NCI-H748 treated with DMSO at 0.1 percent for 48 hours (cell line): Measurements from ENCODE around the gene NR1I3.

ENCODE experiments used
- DNase-seq: peaks from one replicate; lab custom pipeline; 2025; lab: John Stamatoyannopoulos, UW

Gene NR1I3

DNA sequence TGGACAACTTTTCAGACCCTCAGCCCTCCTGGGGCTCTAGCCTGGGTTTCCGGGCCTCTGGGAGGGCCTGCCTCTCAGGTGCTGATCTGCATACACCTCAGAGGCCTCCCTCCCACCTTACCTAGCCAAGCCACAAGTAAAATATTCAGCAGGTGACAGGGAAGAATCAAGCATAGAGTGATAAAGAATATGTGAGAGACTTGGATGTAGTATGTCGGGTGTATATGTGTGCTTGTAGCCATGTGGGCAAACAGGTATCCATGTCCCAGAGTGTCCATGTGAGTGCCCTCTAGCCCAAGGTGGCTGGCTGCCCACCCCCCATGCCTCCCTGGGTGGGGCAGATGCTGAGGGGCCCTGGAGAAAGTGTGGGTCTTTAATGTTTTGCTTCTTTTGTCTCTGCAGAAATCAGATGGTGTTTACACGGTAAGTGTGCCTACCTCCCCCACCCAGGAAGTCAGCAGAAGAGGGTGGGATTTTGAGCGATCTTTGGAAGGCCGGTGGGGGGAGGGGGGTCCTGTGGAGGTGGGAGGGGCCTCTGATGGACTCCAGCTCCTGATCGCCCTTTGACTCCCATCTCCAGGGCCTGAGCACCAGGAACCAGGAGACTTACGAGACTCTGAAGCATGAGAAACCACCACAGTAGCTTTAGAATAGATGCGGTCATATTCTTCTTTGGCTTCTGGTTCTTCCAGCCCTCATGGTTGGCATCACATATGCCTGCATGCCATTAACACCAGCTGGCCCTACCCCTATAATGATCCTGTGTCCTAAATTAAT, 19.5 kb downstream of the NR1I3 start:
- no peak for DNase-seq

DNA sequence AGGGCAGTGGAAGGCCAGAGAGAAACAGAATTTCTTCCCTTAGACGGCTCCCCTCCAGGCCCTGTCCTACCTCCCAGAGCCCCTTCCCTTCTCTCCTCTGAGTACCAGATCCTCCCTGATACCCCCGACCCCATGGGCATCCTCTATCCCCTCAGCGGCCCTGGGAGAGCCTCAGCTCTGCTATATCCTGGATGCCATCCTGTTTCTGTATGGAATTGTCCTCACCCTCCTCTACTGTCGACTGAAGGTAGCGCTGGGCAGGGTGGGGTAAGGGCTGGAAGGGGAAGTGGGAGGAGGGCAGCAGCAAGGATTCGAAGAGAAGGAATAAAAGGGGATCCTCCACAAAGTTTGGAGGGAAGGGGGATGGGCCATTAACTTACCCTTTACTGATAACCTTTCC, 20.2 kb downstream of the NR1I3 start:
- DNase-seq: no peak

DNA sequence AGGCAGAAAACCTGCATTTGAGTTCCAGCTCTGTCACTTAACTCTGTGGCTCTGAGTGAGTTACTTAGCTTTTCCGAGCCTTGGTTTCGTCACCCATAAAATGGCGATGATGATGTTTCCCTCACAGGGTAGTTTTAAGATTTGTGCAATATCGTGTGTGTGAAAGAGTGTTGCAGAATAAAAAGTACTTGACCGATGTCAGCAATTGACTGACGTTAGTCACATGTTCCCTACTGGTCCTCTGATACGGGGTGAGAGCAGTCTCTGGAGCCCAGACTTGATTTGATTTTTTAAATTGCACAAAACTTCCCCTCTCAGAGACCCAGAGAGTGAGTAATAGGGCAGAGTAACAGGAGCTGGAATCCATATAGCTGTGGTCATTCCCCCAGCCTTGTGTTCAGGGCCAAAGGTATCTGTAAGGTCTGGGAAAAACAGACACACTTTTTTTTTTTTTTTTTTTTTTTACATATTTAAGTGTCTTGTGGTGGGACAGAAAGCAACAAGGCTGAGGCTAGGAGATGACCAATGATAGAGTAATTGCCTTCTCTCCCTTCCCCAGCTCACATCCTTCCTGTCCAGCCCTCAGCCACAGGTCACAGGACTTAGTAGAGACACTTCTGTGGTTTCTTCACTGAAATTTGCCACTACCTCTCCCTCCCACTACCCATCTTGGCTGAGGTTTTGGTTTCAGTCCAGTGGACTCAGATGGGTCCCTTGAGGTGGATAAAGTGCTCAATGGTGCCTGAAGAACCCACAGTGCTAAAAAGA, 20.9 kb downstream of the NR1I3 start:
- DNase-seq: no peak

DNA sequence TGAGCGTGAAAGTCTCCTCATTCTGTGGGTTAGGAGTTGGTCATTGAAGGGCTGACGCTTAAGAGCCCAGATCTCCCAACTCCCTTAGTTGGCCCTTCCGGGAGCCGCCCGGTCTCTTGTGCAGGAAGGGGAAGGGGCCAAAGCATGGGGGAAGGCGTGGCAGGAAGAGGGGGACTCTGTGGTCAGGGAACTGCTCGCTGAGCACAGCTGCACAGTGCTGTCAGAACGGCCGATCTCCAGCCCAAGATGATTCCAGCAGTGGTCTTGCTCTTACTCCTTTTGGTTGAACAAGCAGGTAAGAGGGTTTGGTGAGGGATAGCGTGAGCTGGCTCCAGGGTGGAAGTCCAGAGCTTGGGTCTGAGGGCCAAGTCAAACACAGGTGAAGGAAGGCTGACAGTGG, 22.9 kb downstream of the NR1I3 start, which contains the start of gene FCER1G:
FCER1G (plus strand) TSS at position 220 of the 400 bp plus-strand sequence; CDS start at position 247, 27 bp downstream.
- DNase-seq: no peak

DNA sequence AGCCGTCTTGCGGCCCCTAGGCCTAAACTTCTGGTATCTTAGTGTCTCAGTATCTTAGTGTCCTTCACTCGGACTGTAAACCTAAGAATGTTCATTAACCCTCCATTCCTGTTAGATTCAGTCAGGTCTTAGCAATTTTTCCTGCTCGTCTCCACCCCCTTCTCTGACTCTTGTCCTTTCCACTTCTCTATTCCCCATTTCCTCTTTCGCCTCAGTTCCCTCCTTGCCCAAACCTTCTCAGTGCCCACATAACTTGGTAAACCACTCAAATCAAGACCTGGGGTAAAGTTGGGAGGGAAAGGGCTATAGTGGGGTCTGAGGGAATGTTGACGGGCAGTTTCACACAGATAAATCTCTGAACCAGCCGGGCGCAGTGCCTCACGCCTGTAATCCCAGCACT, 23.6 kb downstream of the NR1I3 start:
- DNase-seq: no peak

DNA sequence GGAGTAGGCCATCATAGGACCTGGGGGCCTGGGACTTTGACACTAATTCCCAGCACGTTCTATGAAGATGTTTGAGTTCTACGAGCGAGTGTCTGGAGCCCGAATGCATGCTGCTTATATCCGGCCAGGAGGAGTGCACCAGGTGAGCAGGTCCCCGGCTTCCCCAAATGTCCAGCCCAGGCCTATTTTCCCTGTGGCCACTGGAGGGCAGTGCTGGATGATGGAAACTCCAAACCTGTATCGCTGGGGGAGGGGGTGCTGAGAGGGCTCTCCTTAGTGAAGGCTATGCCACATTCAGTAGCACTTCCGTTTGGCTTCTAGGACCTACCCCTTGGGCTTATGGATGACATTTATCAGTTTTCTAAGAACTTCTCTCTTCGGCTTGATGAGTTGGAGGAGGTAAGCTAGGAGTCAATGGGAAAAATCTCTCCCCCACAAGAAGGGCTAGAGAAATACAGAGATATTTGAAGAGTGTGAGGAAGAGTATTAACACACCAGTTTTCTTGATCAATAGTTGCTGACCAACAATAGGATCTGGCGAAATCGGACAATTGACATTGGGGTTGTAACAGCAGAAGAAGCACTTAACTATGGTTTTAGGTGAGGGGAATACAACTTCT, 28.1 kb downstream of the NR1I3 start:
- peak; percentile 47 for DNase-seq

DNA sequence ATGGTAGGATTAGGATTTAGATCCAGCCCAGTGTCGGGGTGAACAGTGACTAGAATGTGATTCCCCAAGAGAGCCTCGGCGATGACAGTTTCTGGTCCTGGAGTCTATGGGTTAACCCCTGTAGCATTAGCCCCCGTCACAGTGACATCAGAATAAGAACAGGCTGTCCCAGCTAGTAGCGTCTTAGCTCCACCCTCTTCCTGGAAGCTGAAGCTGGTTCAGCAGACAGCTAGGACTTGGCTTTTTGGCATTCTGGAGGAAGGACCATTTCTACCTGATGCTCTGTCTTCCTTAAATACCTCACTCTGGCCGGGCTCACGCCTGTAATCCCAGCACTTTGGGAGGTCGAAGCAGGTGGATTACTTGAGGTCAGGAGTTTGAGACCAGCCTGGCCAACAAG, 30.8 kb downstream of the NR1I3 start:
- no peak for DNase-seq

DNA sequence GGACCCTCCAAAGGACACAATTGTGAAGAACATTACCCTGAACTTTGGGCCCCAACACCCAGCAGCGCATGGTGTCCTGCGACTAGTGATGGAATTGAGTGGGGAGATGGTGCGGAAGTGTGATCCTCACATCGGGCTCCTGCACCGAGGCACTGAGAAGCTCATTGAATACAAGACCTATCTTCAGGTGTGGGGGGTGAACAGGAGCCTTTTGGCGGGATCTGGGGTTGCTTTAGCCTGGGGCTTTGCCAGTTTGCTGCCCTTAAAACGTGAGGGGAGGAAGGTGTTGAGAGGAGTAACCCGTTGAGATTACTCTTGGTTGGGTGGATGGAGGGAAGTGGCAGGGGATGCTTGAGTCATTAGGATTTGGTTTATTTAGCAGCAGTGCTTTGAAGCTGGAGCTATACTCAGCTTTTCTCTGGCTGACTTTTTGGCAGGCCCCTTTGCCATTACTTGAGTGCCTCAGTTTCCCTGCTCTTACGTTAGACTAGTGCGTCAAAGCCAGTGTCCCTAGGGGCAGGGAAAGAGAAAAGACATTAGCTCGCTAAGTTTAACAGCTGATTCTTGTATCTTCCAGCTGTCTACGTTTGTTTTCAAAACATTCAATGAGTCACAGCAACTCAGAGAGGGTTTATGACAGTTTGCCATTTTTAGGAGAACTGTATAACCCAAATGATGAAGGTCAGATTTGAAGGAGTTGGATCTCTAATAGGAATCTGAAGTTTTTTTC, 31.4 kb downstream of the NR1I3 start:
- DNase-seq: no peak

DNA sequence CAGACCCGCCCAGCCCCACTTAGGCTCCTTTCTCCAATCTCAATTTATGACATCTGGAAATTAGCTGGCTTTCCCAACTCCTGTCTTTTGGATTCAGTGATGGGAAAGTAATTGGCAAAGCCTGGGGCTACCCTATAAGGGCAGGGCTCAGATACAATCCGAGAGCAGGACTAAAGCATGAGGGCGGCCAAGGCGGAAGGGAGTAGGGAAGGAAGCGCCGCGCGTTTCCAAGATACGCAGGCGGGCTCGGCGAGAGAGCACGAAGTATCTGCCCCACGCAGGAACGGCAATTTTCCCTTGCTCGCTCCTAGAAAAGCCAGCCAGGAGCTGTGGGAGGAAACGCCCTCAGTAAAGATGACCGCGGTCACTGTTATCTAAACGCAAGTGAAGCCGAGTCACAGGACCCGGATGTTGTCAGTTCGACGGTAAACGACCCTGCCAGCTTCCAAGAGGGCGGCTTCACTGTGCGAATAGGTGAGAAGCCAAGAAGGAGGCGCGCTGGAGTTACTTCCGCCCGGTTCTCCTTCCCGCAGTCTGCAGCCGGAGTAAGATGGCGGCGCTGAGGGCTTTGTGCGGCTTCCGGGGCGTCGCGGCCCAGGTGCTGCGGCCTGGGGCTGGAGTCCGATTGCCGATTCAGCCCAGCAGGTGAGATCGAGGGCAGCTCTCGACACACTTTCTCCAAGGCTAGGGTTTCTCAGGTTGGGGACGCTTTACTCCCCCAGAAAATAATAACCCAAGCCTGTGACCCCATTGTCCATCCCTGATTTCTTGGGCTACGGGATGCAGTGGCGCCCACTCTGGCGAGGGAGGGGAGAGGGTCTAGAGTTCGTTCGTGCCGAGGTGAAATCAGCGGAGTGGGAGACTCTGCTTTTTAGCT, 35.9 kb downstream of the NR1I3 start, which contains the start of gene NDUFS2:
NDUFS2 (plus strand) TSS at position 532 of the 877 bp plus-strand sequence; CDS start at position 551, 19 bp downstream.
- DNase-seq: peak; percentile 97

DNA sequence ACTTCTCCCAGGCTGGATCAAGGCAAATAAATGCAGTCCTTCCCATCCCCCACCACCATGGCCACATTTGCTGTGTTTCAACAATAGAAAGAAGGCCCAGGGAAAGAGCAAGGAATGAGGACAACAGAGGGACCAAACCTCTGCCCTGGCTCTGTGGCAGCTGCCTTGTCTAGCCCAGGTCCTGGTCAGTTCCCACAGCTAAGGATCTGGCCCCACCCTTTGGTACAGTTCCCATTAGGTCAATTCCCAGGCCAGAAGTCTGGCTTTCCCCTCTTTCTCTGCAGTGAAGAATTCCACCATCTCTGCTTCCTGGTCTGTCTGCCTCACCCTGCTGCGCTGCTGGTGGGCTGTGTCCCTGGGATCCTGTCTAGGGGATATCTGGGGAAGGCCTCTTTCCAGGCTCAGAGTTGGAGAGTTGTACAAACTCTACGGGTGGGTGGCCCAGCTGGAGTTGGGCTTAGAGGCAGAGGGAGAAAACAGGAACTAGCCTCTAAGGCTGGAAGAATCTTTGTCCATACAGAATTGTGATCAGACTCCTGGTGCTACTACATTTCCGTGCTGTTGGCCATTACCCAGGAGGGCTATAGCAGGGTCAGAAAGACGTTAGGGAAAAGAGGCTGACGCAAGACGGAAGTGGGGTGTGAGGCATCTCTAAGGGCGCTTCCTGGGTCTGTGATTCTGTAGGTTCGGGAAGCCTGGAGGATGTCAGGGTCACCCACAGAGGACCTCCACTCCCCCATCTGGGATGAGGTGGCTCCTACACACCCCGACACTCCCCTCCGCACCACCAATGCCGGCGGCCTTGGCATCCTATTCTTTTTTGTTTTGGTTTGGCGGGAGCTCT, 36.8 kb downstream of the NR1I3 start:
- DNase-seq: no peak

DNA sequence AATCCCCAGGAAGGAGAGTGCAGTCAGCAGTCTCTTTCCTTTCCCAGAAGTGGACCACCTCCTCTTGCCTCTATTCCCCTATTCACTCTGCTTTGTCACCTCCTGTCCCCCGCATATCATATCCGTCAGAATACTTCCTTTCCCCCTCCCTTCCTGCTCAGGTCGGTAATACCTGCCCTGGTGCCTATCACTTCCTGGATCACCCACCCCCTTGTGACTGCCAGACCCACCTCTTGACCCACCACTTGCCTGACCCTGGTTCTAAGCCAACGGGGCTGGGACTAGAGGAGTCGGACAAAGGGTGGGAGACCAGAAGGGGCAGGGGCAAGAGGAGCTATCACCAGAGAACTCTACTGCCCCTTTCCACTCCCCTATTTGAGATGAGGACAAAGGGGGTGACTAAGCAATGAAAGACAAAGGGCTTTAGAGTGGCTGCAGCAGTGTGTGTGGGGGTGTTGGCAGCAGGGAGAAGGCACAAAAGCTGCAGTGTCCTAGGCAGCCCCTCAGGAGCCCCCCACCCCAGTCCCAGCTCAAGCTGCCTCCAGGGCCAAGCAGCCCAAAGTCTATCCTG, 37.5 kb downstream of the NR1I3 start:
- no peak for DNase-seq

DNA sequence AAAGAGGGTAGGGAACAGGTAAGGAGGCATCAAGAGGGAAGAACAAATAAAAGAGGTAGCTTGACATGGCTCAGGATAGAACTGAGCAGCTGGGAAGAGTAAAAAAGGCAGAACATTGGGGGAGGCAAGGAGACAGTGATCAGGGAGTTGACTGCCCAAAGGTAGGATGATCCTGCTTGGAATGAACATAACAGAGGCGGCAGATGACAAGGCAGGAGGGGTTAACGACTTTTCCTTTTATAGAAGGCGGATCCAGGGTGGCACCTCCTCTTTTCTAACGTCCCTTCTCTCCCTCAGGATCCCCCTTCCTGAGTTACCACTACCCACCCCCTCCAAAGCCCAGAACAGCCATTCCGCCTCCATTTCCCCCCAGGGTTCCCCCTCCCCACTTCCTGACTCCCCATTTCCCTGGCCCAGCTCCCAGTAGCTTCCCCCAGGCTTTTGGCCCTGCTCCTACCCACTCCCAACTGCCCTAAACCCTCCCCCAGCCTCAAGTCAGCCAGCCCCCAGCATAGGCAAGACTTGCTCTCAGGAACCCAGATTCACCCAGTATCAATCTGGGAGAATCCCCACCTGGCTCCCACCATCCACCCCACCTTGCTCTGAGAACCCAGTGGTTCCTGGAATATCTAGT, 38.4 kb downstream of the NR1I3 start:
- DNase-seq: no peak

DNA sequence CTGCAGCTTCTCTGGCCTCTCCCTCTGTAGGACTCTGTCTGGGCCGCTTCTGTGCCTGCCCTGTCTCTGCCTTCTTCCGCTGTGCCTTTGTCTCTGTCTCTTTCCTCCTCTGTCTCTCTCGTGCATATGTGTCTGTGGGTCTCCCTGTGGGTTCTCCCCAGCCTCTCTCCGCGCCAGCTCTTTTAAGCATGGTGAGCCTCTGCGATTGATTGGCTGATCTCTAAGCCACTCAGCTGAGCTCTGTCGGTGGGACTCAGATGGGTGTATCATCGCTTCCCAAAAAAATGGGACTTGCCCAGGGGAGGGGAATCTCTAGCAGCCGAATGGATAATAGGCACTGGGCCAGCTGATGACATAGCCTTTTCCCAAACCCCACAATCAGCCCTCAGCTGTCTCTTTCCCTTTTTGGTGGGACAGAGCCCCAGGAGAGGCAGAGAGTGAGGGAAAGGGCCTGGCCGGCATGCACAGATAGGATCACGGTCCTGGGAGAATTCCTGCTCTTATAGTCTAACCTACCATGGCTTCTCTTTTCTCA, 39.0 kb downstream of the NR1I3 start, which contains the start of gene ADAMTS4:
ADAMTS4 (minus strand) TSS at position 158 of the 535 bp plus-strand sequence. CDS start 427 bp downstream, outside the sequence.
- no peak for DNase-seq

DNA sequence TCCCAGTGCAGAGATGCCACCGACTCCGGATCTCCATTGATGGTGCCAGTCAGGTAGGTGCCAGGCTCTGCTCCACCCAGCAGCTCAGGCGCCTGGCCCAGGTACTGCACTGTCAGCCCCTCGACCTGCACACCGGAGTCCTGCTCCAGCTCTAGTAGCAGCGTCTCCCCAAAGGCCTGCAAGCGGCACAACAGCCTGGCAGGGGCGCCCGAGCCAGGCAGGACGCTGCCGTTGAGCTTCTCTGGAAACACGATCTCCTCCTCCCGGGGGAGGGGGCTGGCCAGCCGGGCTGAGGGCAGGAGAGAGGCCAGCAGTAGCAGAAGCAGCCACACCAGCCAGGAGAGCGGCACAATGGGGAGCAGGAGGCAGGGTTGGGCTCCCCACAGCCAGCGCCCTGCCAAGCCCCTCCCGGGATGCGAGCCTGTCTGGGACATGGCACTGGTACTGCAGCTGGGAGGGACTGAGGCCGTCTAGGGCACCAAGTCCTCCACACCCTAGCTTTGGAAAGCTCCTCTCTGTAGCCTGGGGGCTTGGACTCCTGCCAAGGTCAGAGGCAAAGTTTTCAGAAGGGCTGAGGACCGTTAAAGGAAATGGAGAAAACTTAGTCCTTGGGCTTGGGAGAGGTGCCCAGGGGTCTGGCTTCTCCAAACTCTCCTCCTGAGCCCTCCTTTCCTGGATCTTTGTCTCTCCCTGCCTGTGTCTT, 39.7 kb downstream of the NR1I3 start:
- no peak for DNase-seq

DNA sequence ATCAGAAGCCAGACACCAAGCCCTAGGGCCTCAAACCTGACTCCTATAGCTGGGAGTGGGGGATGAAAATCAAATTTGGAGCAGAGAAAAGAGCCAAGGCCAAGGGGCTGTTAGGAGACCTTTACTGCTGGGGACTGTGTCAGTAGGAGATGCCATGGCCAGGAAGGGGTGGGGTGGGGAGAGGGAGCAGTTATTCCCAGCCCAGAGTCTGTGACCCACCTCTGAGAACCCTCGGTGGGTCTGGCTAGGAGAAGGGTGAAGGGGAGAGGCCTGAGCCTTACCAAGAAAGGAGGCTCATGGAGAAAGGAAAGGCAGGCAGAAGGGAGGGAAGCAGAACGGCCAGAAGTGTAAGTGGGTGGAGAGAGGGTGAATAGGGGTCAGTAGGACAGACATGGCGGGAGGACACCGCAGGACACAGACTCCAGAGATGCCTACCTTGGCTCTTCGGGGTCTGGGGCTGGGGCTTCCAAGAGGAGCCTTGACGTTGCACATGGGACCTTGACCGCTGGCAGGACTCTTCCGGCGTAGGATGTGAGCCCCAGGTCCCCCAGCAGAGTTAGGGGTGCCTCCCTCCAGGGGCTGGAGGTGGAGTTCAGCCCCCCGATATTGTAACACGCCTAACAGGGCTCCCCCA, 40.3 kb downstream of the NR1I3 start:
- no peak for DNase-seq

DNA sequence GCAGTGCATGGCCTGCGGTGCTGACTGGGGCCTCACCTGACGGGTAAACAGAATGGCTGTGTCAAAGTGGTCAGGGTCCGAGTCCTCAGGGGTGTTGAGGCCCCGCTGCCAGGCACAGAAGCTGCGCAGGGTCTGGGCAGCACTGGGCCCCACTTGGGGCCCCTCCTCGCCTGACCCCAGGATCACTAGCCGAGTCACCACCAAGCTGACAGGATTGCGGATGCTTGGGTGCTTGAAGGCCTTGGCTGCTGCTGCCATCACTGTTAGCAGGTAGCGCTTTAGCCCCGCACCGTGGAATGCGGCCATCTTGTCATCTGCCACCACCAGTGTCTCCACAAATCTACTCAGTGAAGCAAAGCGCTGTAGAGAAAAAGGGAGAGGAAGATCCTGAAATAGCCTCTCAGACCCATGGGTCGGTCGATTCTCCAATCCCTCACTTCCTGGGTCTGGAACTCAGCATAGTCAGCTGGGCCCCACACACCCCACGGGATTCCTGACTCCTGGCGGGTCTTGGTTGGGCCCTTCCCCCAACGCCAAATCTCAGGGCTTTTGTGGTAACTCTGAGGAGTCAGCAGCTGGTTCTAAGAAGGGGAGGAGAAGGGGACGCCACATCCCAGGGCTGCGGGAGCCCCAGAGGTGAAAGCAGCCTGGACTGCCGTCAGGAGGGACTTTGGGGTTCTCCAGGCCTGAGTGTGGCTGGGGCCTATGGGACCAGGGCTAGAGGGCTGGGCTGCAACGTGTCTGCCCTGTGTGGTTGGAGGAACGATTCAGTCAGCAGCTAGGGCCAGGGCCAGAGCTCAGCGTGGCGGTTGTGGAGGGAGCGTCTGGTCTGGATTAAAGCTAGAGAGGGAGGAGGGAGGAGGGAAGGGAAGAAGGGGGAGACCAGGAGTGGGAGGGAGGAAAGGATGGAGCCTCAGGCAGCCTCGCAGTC, 41.2 kb downstream of the NR1I3 start:
- DNase-seq: no peak

DNA sequence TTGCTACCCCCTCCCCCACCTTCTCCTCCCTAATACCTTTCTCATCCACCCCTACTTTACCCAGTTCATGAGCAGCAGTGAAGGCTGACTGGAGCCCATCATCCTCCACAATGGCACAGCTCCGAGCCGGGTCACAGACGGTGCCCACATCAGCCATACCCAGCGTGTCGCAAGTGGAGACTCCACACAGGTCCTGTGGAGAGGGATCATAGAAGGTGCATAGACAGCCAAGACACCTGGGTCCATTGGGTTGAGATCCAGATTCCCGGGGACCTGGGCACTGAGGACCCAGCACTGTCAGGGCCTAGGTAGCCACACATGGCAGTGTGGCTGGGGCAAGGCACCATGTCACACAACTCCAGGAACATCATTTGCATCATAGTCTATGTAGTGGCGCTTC, 41.9 kb downstream of the NR1I3 start:
- no peak for DNase-seq
